Measurements from ENCODE around the gene GAL3ST2. TPM values are rescaled to one million over a fixed set of nuclear protein-coding genes. Genes with fewer than 3 reads are reported as not detected.
"Not testable (repeated sequence)": the region's sequence is repeated elsewhere in the genome, so short reads cannot be mapped to it uniquely, and the experiment has no call there.

GAL3ST2 gene
- polyA plus RNA-seq, 1 donor from 2014 or later, result not detected

- not testable (repeated sequence) for H3K4me3 ChIP-seq (ENCODE audit: low read length); H3K27ac ChIP-seq (ENCODE audit: low read length); H3K9ac ChIP-seq (ENCODE audit: low read length); H3K79me2 ChIP-seq (replicated peaks; ENCODE audit: insufficient read depth, low read length); H2AFZ ChIP-seq (ENCODE audit: low read depth, low read length); H3K9me3 ChIP-seq (ENCODE audit: low read length); H3K36me3 ChIP-seq (ENCODE audit: insufficient read depth, low read length); H4K20me1 ChIP-seq (ENCODE audit: insufficient read depth); H3K4me2 ChIP-seq (ENCODE audit: low read length); H3F3A ChIP-seq (ENCODE audit: insufficient read depth, low read length, poor library complexity, severe bottlenecking); H3K9me2 ChIP-seq (ENCODE audit: insufficient read depth, low read length); H3K27me3 ChIP-seq (ENCODE audit: insufficient read depth, low read depth, low read length)
These were observed 43.5 kb downstream of the GAL3ST2 start for GRCh38 chr2:241819947-241820624.

GRCh38 chr2:241820625-241821384 lies 44.2 kb downstream of the GAL3ST2 start:
- H3K9me2 ChIP-seq (ENCODE audit: insufficient read depth, low read length), result no peaks in the 10 kb centered on the region
- H3K79me2 ChIP-seq (replicated peaks; ENCODE audit: insufficient read depth, low read length), result no peaks in the 10 kb centered on the region
- H3K4me3 ChIP-seq (ENCODE audit: low read length), result no peak overlapping the region
- H4K20me1 ChIP-seq (ENCODE audit: insufficient read depth), result no peaks in the 10 kb centered on the region
- no peaks in the 10 kb centered on the region for H3K36me3 ChIP-seq (ENCODE audit: insufficient read depth, low read length)
- H2AFZ ChIP-seq (ENCODE audit: low read depth, low read length), result no peak overlapping the region
- no peak overlapping the region for H3K27ac ChIP-seq (ENCODE audit: low read length)
- H3K9me3 ChIP-seq (ENCODE audit: low read length), result no peaks in the 10 kb centered on the region
- H3K27me3 ChIP-seq (ENCODE audit: insufficient read depth, low read depth, low read length), result no peaks in the 10 kb centered on the region
- H3F3A ChIP-seq (ENCODE audit: insufficient read depth, low read length, poor library complexity, severe bottlenecking), result no peaks in the 10 kb centered on the region
- TF ChIP-seq REST (IDR thresholded peaks at IDR 0.05; ENCODE audit: borderline replicate concordance) (no peak), POLR2AphosphoS5 (IDR thresholded peaks at IDR 0.05) (no peak), CTCF (IDR thresholded peaks at IDR 0.05; ENCODE audit: poor library complexity, severe bottlenecking) (no peak), RAD21 (conservative IDR thresholded peaks at IDR 0.05) (no peak), SMC3 (conservative IDR thresholded peaks at IDR 0.05; ENCODE audit: poor library complexity) (no peak), TAF1 (IDR thresholded peaks at IDR 0.05; ENCODE audit: low read depth) (no peak), MXI1 (conservative IDR thresholded peaks at IDR 0.05; ENCODE audit: poor library complexity, severe bottlenecking) (no peak), EZH2 (IDR thresholded peaks at IDR 0.05; ENCODE audit: borderline replicate concordance, insufficient read depth, low read length, poor library complexity, severe bottlenecking) (no peak), EP300 (conservative IDR thresholded peaks at IDR 0.05; ENCODE audit: poor library complexity, severe bottlenecking) (no peak)
- H3K4me2 ChIP-seq (ENCODE audit: low read length), result no peak overlapping the region
- H3K9ac ChIP-seq (ENCODE audit: low read length), result no peak overlapping the region

All from neural cell (in vitro differentiated cells).